Caco-2 (cell line): ENCODE results near the gene CPEB4. TPM values are rescaled to one million over a fixed set of nuclear protein-coding genes. Genes with fewer than 3 reads are reported as not detected.

ENCODE experiments used
- BruUV-seq: library from RNA; stranded (reverse); fragments of 400-500 nt; replicated peaks from 2 replicates; lab custom pipeline; 2021; lab: Mats Ljungman, UMichigan
- CTCF ChIA-PET: fragments of 300-600 bp; sonication (Branson Sonifier 250); formaldehyde crosslinking; loops from one replicate; lab custom pipeline; 2022; ENCODE audit warnings: antibody characterized with exemption; lab: Charles Lee
- POLR2A ChIA-PET: fragments of 300-600 bp; sonication (Branson Sonifier 250); formaldehyde crosslinking; loops from one replicate; lab custom pipeline; 2022; ENCODE audit warnings: antibody characterized with exemption; lab: Charles Lee
- DNase-seq, 2 experiments: peaks; one replicate each; pipeline versions ENCODE4 v3.0.0 to v3.0.0-alpha.2; 2020 to 2022
- H3K27me3 ChIP-seq: replicated peaks from 2 replicates; pipeline ENCODE4 v1.6.0; 2011; ENCODE audit warnings: low read length; ENCODE audit not compliant: control insufficient read depth, insufficient read depth
- H3K36me3 ChIP-seq: 2 replicates; pipeline ENCODE4 v1.5.1; 2011; ENCODE audit warnings: low read length; ENCODE audit not compliant: control insufficient read depth, insufficient read depth
- H3K4me1 ChIP-seq: fragments of 250-450 bp; sonication (Bioruptor Pico); 2 replicates; pipeline ENCODE4 v1.5.1; 2020; ENCODE audit warnings: mild to moderate bottlenecking
- H3K4me3 ChIP-seq: 2 replicates; pipeline ENCODE4 v1.5.1; 2011; ENCODE audit warnings: low read depth, mild to moderate bottlenecking, control low read depth, low read length
- H3K9me3 ChIP-seq: fragments of 250-450 bp; sonication (Bioruptor Pico); 2 replicates; pipeline ENCODE4 v1.5.1; 2020; ENCODE audit warnings: mild to moderate bottlenecking, moderate library complexity
- H3K27ac Mint-ChIP-seq: one replicate; pipeline ENCODE4 v1.8.0; 2022; ENCODE audit warnings: mixed read lengths; ENCODE audit not compliant: unreplicated experiment
- H3K27me3 Mint-ChIP-seq: one replicate; pipeline ENCODE4 v1.8.0; 2022; ENCODE audit warnings: mixed read lengths; ENCODE audit not compliant: insufficient read depth, unreplicated experiment
- H3K36me3 Mint-ChIP-seq: one replicate; pipeline ENCODE4 v1.8.0; 2022; ENCODE audit warnings: mild to moderate bottlenecking, mixed read lengths; ENCODE audit not compliant: insufficient read depth, unreplicated experiment
- H3K4me1 Mint-ChIP-seq: one replicate; pipeline ENCODE4 v1.8.0; 2022; ENCODE audit warnings: low read depth, mixed read lengths; ENCODE audit not compliant: unreplicated experiment
- H3K4me3 Mint-ChIP-seq: one replicate; pipeline ENCODE4 v1.8.0; 2022; ENCODE audit warnings: mild to moderate bottlenecking, moderate library complexity, mixed read lengths; ENCODE audit not compliant: unreplicated experiment
- H3K9me3 Mint-ChIP-seq: one replicate; pipeline ENCODE4 v1.8.0; 2022; ENCODE audit warnings: mixed read lengths; ENCODE audit not compliant: unreplicated experiment
- CTCF ChIP-seq, 2 experiments: fragments of 200-600 bp in 1 of 2; IDR thresholded peaks; 1 replicate in 1 of 2; 2 replicates in 1 of 2; pipeline versions ENCODE4 v1.5.1 to v1.8.0; 2011 to 2022; ENCODE audit warnings: antibody characterized with exemption in 1 of 2, control low read depth in 1 of 2, inconsistent platforms in 1 of 2, low read depth in 1 of 2, low read length in 1 of 2, mild to moderate bottlenecking in 1 of 2, moderate library complexity in 1 of 2; ENCODE audit not compliant: insufficient read depth in 1 of 2, severe bottlenecking in 1 of 2, unreplicated experiment in 1 of 2
- intact Hi-C: fragments of 100-400 bp; cut with micrococcal nuclease; formaldehyde crosslinking; loops from one replicate; pipeline ENCODE4 v1.10.0; 2022; ENCODE audit not compliant: unreplicated experiment
- total RNA-seq: library from RNA; stranded (reverse); gene quantifications from 2 replicates; pipeline ENCODE4 v1.2.3, GENCODE V29; 2022

Gene CPEB4
- total RNA-seq, 1 experiment from 2014 or later, result 25.1 TPM

GRCh38 chr5:173935396-173935795, 47.2 kb downstream of the CPEB4 start:
- Histone ChIP-seq H3K36me3 (no peaks in the 10 kb centered on the region), H3K27me3 (no peaks in the 10 kb centered on the region), H3K9me3 (no peaks in the 10 kb centered on the region), H3K4me3 (no peak overlapping the region), H3K4me1 (peaks cover 37% of the 10 kb centered on the region)
- H3K27ac Mint-ChIP-seq, result no peak overlapping the region
- peaks cover 16% of the 10 kb centered on the region for H3K4me1 Mint-ChIP-seq
- POLR2A ChIA-PET, result no interaction called here
- H3K27me3 Mint-ChIP-seq, result no peaks in the 10 kb centered on the region
- no peak for TF ChIP-seq CTCF (IDR thresholded peaks at IDR 0.05; ENCODE audit: insufficient read depth in 1 of 2, low read depth in 1 of 2, low read length in 1 of 2, severe bottlenecking in 1 of 2, unreplicated experiment in 1 of 2)
- no TSS peak for BruUV-seq
- intact Hi-C loops, result no loop called here
- no peak for DNase-seq
- H3K9me3 Mint-ChIP-seq, result no peaks in the 10 kb centered on the region
- CTCF ChIA-PET, result interaction anchor here (1.2 kb wide), 1 partner anchor 34 kb away, joined by 4 read pairs; no protein-coding TSS in a partner anchor
- H3K4me3 Mint-ChIP-seq, result no peak overlapping the region
- peaks cover 5% of the 10 kb centered on the region for H3K36me3 Mint-ChIP-seq

GRCh38 chr5:173940269-173940668, 52.1 kb downstream of the CPEB4 start:
- Mint-ChIP-seq H3K36me3 (no peaks in the 10 kb centered on the region), H3K4me3 (no peak overlapping the region), H3K4me1 (peaks cover 32% of the 10 kb centered on the region), H3K9me3 (no peaks in the 10 kb centered on the region), H3K27ac (no peak overlapping the region), H3K27me3 (no peaks in the 10 kb centered on the region)
- TF ChIP-seq CTCF (IDR thresholded peaks at IDR 0.05; ENCODE audit: insufficient read depth in 1 of 2, low read depth in 1 of 2, low read length in 1 of 2, severe bottlenecking in 1 of 2, unreplicated experiment in 1 of 2), result no peak
- H3K4me1 ChIP-seq, result peaks cover 51% of the 10 kb centered on the region
- ChIA-PET CTCF (interaction anchor here (0.5 kb wide), 1 partner anchor 325 kb away, joined by 4 read pairs; no protein-coding TSS in a partner anchor), POLR2A (interaction anchor here (0.7 kb wide), 1 partner anchor 1280 kb away, joined by 4 read pairs; no protein-coding TSS in a partner anchor)
- DNase-seq, result no peak
- H3K4me3 ChIP-seq, result no peak overlapping the region
- no peaks in the 10 kb centered on the region for H3K9me3 ChIP-seq
- intact Hi-C loops, result no loop called here
- BruUV-seq, result no TSS peak
- H3K36me3 ChIP-seq, result 0 out of 2 replicates have a peak, but pooled peaks cover 2% of the 10 kb centered on the region
- no peaks in the 10 kb centered on the region for H3K27me3 ChIP-seq

GRCh38 chr5:173941102-173941501, 53.0 kb downstream of the CPEB4 start:
- H3K27ac Mint-ChIP-seq, result no peak overlapping the region
- POLR2A ChIA-PET, result no interaction called here

More at GRCh38 chr5:173941102-173941501, 53.0 kb downstream of the CPEB4 start:
- Mint-ChIP-seq H3K9me3 (no peaks in the 10 kb centered on the region), H3K4me3 (no peak overlapping the region), H3K4me1 (peaks cover 41% of the 10 kb centered on the region), H3K36me3 (no peaks in the 10 kb centered on the region), H3K27me3 (no peaks in the 10 kb centered on the region)
- Histone ChIP-seq H3K4me3 (no peak overlapping the region), H3K4me1 (peaks cover 60% of the 10 kb centered on the region), H3K36me3 (0 out of 2 replicates have a peak, but pooled peaks cover 2% of the 10 kb centered on the region), H3K9me3 (no peaks in the 10 kb centered on the region), H3K27me3 (no peaks in the 10 kb centered on the region)
- intact Hi-C loops, result no loop called here
- no peak for DNase-seq
- TF ChIP-seq CTCF (IDR thresholded peaks at IDR 0.05; ENCODE audit: insufficient read depth in 1 of 2, low read depth in 1 of 2, low read length in 1 of 2, severe bottlenecking in 1 of 2, unreplicated experiment in 1 of 2), result no peak
- BruUV-seq, result no TSS peak
- CTCF ChIA-PET, result no interaction called here
